ENCODE results near the gene PARN. TPM values are rescaled to one million over a fixed set of nuclear protein-coding genes. Genes with fewer than 3 reads are reported as not detected.

Gene PARN
- total RNA-seq, 1 experiment from 2014 or later, result 56.2 TPM

DNA sequence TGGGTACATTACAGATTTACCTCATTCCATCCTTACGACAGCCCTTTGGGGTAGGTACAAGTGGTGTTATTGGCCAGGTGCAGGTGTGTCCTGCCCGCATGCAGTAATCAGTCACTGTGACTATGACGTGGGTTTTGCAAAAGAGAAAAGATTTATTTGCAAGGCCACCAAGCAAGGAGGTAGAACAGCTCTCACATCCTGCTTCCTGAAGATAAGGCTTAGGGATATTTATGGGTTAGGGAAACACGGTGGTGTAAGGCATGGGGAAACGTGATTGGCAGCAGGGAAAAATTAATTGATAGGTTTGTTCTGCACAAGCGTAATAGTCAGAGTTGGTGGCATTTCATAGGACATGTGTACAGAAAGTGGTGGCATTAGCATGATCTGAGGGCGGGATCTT lies 214.8 kb downstream of the PARN start:
- TF ChIP-seq, protein P1, sequence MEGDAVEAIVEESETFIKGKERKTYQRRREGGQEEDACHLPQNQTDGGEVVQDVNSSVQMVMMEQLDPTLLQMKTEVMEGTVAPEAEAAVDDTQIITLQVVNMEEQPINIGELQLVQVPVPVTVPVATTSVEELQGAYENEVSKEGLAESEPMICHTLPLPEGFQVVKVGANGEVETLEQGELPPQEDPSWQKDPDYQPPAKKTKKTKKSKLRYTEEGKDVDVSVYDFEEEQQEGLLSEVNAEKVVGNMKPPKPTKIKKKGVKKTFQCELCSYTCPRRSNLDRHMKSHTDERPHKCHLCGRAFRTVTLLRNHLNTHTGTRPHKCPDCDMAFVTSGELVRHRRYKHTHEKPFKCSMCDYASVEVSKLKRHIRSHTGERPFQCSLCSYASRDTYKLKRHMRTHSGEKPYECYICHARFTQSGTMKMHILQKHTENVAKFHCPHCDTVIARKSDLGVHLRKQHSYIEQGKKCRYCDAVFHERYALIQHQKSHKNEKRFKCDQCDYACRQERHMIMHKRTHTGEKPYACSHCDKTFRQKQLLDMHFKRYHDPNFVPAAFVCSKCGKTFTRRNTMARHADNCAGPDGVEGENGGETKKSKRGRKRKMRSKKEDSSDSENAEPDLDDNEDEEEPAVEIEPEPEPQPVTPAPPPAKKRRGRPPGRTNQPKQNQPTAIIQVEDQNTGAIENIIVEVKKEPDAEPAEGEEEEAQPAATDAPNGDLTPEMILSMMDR (conservative IDR thresholded peaks at IDR 0.05), result no peak
- H4K20me1 ChIP-seq (ENCODE audit: control insufficient read depth, insufficient read depth, insufficient read length), result no peaks in the 10 kb centered on the region
- H3K27ac ChIP-seq (ENCODE audit: insufficient read length, low read depth, low read length), result no peak overlapping the region
- no peak overlapping the region for H3K23ac ChIP-seq (ENCODE audit: insufficient read length, low read depth, low read length)
- H3K4ac ChIP-seq (ENCODE audit: low read depth, low read length), result no peak overlapping the region
- no peak overlapping the region for H2AFZ ChIP-seq (ENCODE audit: low read length)
- H3K4me2 ChIP-seq (ENCODE audit: insufficient read depth, insufficient read length, low read length), result no peak overlapping the region
- H3K23me2 ChIP-seq (ENCODE audit: insufficient read length, low read depth, low read length, poor library complexity, severe bottlenecking), result no peaks in the 10 kb centered on the region
- H2BK15ac ChIP-seq (ENCODE audit: low read depth, low read length), result no peak overlapping the region
- no peak overlapping the region for H2BK20ac ChIP-seq (ENCODE audit: low read depth, low read length, poor library complexity, severe bottlenecking)
- H2BK120ac ChIP-seq (ENCODE audit: low read depth, low read length, poor library complexity, severe bottlenecking), result no peak overlapping the region
- no peak overlapping the region for H3T11ph ChIP-seq (ENCODE audit: low read length)
- no peak overlapping the region for H2AK5ac ChIP-seq (ENCODE audit: insufficient read length, low read length)
- no peak overlapping the region for H3K56ac ChIP-seq (ENCODE audit: insufficient read length, low read depth, low read length)
- no peaks in the 10 kb centered on the region for H3K4me1 ChIP-seq (ENCODE audit: insufficient read depth, low read length)
- Mint-ChIP-seq H3K4me3 (no peak overlapping the region), H3K27ac (no peak overlapping the region), H3K36me3 (ENCODE audit: insufficient read depth in 1 of 3, low read depth in 3 of 3) (peaks cover 0 to 5% (median 0%) of the 10 kb centered on the region in 3 experiments; a peak in 3 of 7 replicates), H3K4me1 (no peaks in the 10 kb centered on the region), H3K27me3 (ENCODE audit: low read depth) (no peaks in the 10 kb centered on the region), H3K9me3 (peaks cover 4 to 15% of the 10 kb centered on the region in 2 experiments; a peak in 4 of 5 replicates)
- no peak overlapping the region for H3K18ac ChIP-seq (ENCODE audit: insufficient read length, low read depth, low read length)
- H3K27me3 ChIP-seq (ENCODE audit: insufficient read depth, low read length), result no peaks in the 10 kb centered on the region
- no peak overlapping the region for H4K5ac ChIP-seq (ENCODE audit: insufficient read length, low read depth, low read length)
- no peaks in the 10 kb centered on the region for H3K9me3 ChIP-seq (ENCODE audit: control insufficient read depth, low read depth, low read length)
- WGBS (ENCODE audit: extremely low coverage, insufficient read length, low lambda C conversion rate), result no CpG with 5 or more reads among the region's 7 CpGs
- no peak overlapping the region for H3K9ac ChIP-seq (ENCODE audit: extremely low read depth, insufficient read length, low read length)
- no peak overlapping the region for H4K91ac ChIP-seq (ENCODE audit: insufficient read length, low read depth, low read length)
- no peak overlapping the region for H4K8ac ChIP-seq (replicated peaks; ENCODE audit: insufficient read length, low read depth, low read length)
- no peaks in the 10 kb centered on the region for H3K79me1 ChIP-seq (ENCODE audit: insufficient read depth, low read depth, low read length, poor library complexity, severe bottlenecking)
- DNase-seq, result no peak
- no peak overlapping the region for H2BK5ac ChIP-seq (ENCODE audit: insufficient read length, low read length)
- H2BK12ac ChIP-seq (ENCODE audit: insufficient read length, low read depth, low read length), result no peak overlapping the region
- no peak overlapping the region for H3K14ac ChIP-seq (ENCODE audit: insufficient read depth, low read length)
- no peaks in the 10 kb centered on the region for H3K79me2 ChIP-seq (ENCODE audit: insufficient read depth, low read length)
